Peyer's patch (tissue), 4 donors: Measurements from ENCODE around the gene GADD45G.

ENCODE experiments used
- CTCF ChIP-seq, 6 experiments: fragments of 450-650 bp in 4 of 6; fragments of 200-600 bp in 2 of 6; sonication (generic) in 1 of 6; IDR thresholded peaks; one replicate each; pipeline ENCODE4 v1.5.1; 2017 to 2019; ENCODE audit warnings: antibody characterized with exemption in 6 of 6, mild to moderate bottlenecking in 3 of 6, moderate library complexity in 1 of 6
- POLR2A ChIP-seq, 2 donors: fragments of 450-650 bp; IDR thresholded peaks; one replicate each; pipeline ENCODE4 v1.5.1; 2017; ENCODE audit warnings: antibody characterized with exemption in 2 of 2, mild to moderate bottlenecking in 2 of 2, moderate library complexity in 2 of 2

GRCh38 chr9:89629081-89629976, 24.5 kb downstream of the GADD45G start:
- no peak for TF ChIP-seq CTCF (IDR thresholded peaks at IDR 0.05)
- no peak for TF ChIP-seq POLR2A (IDR thresholded peaks at IDR 0.05)
